NCI-H82 (cell line): Measurements from ENCODE around the gene PDE4A.
"Not testable (repeated sequence)": the region's sequence is repeated elsewhere in the genome, so short reads cannot be mapped to it uniquely, and the experiment has no call there.

Experiments
- DNase-seq: peaks from one replicate; lab custom pipeline; 2025; lab: John Stamatoyannopoulos, UW

Gene PDE4A

GRCh38 chr19:10424011-10424637, 3.8 kb downstream of the PDE4A start:
- peak; percentile 84 for DNase-seq

DNA sequence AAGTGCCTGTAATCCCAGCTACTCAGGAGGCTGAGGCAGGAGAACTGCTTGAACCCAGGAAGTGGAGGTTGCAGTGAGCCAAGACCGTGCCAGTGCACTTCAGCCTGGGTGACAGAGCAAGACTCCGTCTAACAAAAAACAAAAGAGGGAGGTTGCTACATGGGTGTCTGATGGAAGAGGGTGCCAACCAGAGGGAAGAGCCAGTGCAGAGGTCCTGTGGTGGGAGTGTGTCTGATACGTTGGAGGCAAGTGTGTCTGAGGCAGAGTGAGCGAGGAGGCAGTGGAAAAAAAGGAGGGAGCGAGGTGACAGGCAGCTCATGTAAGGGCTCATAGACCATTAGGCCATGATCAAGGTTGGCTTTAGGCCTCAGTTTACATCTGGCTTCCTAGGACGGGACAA, 6.8 kb downstream of the PDE4A start:
- no peak for DNase-seq

DNA sequence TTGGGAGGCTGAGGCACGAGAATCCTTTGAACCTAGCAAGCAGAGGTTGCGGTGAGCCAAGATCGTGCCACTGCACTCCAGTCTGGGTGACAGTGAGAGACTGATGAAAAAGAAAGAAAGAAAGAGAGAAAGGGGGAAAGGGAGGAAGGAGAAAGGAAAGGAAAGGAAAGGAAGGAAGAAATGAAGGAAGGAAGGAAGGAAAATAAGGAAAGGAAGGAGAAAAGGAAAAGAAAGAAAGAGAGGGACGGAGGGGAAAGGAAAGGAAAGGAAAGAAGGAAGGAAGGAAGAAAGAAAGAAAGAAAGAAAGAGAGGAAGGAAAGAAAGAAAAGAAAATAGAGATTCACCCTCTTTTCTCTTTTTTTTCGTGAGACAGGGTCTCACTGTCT, 8.7 kb downstream of the PDE4A start:
- no peak for DNase-seq

- DNase-seq, result peak; percentile 16
Observed at GRCh38 chr19:10430505-10431253, 10.3 kb downstream of the PDE4A start.

GRCh38 chr19:10431254-10431942, 11.1 kb downstream of the PDE4A start:
- DNase-seq, result no peak

GRCh38 chr19:10431943-10432735, 11.8 kb downstream of the PDE4A start:
- DNase-seq, result no peak

- DNase-seq, result no peak
Observed at GRCh38 chr19:10432736-10433130, 12.4 kb downstream of the PDE4A start.

DNA sequence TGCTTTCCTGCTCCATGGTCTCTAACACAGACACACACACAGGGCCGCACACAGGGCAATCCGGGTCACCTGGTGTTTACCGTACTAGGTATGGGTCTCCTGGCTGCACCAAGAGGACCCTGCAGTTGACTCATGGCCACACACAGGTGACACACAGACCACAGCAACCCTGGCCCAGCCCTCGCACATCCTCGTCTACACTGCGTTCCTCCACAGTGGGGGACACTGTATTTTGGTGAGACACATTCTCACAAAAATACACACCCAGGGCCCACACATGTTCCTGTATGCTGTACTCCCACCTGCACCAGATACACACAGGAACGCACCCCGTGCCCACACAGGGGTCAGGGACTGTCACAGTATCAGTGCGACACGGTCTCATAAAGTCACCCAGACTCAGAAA, 12.8 kb downstream of the PDE4A start:
- no peak for DNase-seq

DNA sequence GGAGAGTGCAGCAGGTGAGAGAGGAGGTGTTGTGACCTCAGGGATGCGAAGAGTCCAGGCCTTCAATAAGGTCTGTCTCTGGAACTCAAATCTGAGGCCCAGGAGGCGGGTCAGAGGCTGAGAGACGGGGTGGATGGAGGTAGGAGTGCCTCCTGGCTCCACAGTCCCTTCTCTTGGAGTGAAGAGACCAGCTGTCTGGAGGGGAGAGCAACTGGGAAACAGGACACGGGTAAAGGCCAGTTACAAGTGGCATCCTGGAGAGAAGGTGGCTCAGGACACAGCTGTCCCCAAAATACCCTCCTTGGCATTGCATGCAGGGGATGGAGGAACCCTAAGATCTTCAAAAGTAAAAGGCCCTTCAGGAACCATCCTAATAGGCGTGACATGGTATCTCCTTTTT, 19.2 kb downstream of the PDE4A start:
- DNase-seq, result no peak

DNA sequence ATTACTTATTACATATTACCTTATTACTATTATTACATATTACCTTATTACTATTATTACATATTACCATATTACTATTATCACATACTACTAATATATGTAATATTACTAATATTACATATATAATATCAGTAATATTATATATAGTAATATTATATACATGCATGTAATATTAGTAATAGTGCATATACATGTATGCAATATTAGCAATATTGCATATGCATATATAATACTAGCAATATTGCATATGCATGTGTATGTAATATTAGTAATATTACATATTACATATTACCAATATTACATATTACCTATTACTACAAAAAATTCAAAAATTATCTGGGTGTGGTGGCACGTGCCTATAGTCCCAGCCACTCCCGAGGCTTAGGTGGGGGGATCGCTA, 22.4 kb downstream of the PDE4A start:
- no peak for DNase-seq

DNA sequence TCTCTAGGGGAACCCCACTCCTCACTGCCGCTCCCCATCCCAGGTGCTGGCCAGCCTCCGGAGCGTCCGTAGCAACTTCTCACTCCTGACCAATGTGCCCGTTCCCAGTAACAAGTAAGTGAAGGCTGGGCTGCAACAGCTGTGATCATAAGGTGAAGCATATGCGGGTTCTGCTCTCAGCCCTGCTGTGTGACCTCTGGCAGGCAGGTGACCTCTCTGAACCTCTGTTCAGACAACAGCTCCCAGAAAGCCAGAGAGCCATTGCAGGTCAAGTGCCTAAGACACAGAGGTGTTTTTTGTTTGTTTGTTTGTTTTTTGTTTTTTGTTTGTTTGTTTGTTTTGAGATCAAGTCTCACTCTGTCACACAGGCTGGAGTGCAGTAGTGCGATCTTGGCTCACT, 28.7 kb downstream of the PDE4A start:
- no peak for DNase-seq

GRCh38 chr19:10450191-10450852, 30.0 kb downstream of the PDE4A start:
- DNase-seq, result no peak

DNA sequence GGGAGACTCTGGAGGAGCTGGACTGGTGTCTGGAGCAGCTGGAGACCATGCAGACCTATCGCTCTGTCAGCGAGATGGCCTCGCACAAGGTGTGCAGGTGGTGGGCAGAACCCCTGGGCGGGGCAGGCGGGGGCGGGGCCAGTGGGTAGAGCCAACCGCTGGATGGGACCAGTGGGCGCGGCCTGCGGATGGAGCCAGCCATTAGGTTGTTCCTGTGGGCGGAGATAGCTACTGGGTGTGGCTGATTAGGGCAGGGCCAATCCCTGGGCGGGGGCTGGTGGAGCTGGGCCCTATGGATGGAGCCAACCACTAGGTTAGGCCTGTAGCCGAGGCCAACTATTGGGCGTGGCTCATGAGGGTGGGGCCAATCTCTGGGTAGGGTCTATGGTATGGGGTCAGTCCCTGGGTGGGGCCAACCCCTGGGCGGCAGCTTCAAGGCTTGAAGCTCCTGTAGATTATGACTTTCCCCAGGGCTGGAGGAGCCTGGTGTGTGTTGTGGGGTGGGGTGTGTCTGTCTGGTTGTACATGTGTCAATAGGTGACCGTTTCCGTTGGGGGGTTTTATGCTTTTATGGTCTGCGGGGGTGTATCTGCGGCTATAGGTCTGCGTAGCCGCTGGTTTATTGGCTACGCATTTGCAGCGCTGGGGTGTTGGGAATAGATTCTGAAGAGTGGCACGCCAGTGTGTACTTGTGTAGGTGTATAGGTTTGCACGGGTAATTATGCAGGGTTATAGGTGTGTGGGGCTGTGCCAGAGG, 30.7 kb downstream of the PDE4A start:
- DNase-seq, result peak; percentile 97

- no peak for DNase-seq
Observed at GRCh38 chr19:10452726-10453618, 32.6 kb downstream of the PDE4A start.

DNA sequence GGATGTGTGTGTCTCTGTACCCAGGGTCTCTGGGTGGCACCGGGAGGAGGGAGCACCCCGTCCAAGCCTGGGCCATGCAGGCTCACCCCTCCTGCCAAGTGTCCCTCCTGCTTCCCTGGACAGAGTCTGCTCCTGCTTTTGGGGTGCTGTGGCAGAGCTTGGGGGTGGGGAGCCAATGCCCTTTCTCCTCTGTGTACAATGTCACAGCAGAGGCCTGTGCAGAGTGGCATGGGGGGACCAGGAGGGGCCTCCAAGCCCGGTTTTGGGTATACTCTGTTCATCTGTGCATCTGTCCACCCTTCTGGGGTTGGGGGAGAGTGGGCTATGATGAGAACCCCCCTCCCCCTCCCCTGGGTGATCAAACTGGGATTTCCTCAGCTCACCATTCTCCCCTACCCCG, 33.5 kb downstream of the PDE4A start:
- no peak for DNase-seq

- DNase-seq, result peak; percentile 75
Observed at GRCh38 chr19:10454267-10454666, 33.9 kb downstream of the PDE4A start.

DNA sequence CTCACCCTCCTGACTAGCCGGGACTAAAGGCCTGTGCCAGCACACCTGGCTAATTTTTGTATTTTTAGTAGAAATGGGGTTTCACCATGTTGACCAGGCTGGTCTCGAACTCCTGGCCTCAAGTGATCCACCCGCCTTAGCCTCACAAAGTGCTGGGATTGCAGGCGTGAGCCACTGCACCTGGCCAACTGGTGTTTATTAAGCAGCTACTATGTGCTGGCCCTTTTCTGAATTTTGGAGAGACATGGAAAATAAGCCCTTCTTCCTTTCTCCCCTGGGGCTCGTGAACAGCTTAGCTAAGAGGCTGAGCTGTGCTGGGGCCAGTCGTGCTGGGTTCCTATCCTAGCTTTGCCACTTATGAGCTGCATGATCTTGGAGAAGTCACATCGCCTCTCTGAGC, 38.4 kb downstream of the PDE4A start:
- DNase-seq, result not testable (repeated sequence)

GRCh38 chr19:10460714-10461046, 40.3 kb downstream of the PDE4A start:
- no peak for DNase-seq

- peak; percentile 94 for DNase-seq
Observed at GRCh38 chr19:10461047-10461949, 41.0 kb downstream of the PDE4A start.
